ENCODE data around the gene ARFIP1.

GRCh38 chr4:152747444-152747843, 32.3 kb upstream of the ARFIP1 start:
- TF ChIP-seq EP300 (IDR thresholded peaks at IDR 0.05; ENCODE audit: borderline replicate concordance in 1 of 2, low read depth in 2 of 2, low read length in 2 of 2) (no peak), EZH2 (IDR thresholded peaks at IDR 0.05; ENCODE audit: low read depth, low read length, severe bottlenecking) (no peak), NRF1 (IDR thresholded peaks at IDR 0.05; ENCODE audit: low read depth, low read length) (no peak), CTCF (IDR thresholded peaks at IDR 0.05; ENCODE audit: control extremely low read depth in 1 of 3, insufficient read depth in 1 of 3, low read depth in 1 of 3, low read length in 3 of 3) (no peak), POLR2A (IDR thresholded peaks at IDR 0.05; ENCODE audit: control extremely low read depth in 1 of 2, low read depth in 2 of 2, low read length in 2 of 2) (no peak), SIN3A (conservative IDR thresholded peaks at IDR 0.05 in 1 of 2, IDR thresholded peaks at IDR 0.05 in 1 of 2; ENCODE audit: low read depth in 1 of 2, low read length in 2 of 2) (no peak), ASH2L (IDR thresholded peaks at IDR 0.05; ENCODE audit: low read length) (no peak), POLR2AphosphoS5 (IDR thresholded peaks at IDR 0.05; ENCODE audit: low read depth, low read length) (no peak), SRF (IDR thresholded peaks at IDR 0.05; ENCODE audit: low read depth, low read length) (no peak), MAX (IDR thresholded peaks at IDR 0.05) (no peak), HDAC6 (IDR thresholded peaks at IDR 0.05; ENCODE audit: low read depth, low read length) (no peak)
